Colonic mucosa (tissue), 4 donors: ENCODE measurements around the gene FBLN7. TPM values are rescaled to one million over a fixed set of nuclear protein-coding genes. Genes with fewer than 3 reads are reported as not detected.

Experiments used
- DNase-seq: peaks from one replicate; pipeline ENCODE4 v3.0.0-alpha.2; 2020
- H3K27ac ChIP-seq: fragments of 200-600 bp; one replicate; pipeline ENCODE4 v1.8.0; 2021
- H3K27me3 ChIP-seq: fragments of 200-600 bp; one replicate; pipeline ENCODE4 v1.8.0; 2021
- H3K36me3 ChIP-seq: fragments of 200-600 bp; one replicate; pipeline ENCODE4 v1.8.0; 2021
- H3K4me1 ChIP-seq: fragments of 200-600 bp; one replicate; pipeline ENCODE4 v1.8.0; 2021; ENCODE audit warnings: mild to moderate bottlenecking
- H3K4me3 ChIP-seq: fragments of 200-600 bp; one replicate; pipeline ENCODE4 v1.8.0; 2021
- H3K9ac ChIP-seq, 2 donors: one replicate each; pipeline ENCODE4 v1.7.0; 2013; ENCODE audit warnings: control low read depth in 2 of 2, low read depth in 2 of 2, low read length in 2 of 2
- H3K9me3 ChIP-seq: fragments of 200-600 bp; one replicate; pipeline ENCODE4 v1.8.0; 2021
- CTCF ChIP-seq: fragments of 200-600 bp; IDR thresholded peaks from one replicate; pipeline ENCODE4 v1.8.0; 2022; ENCODE audit warnings: antibody characterized with exemption, mild to moderate bottlenecking
- intact Hi-C: fragments of 100-400 bp; cut with DNase I; formaldehyde crosslinking; loops from one replicate; pipeline ENCODE4 v1.14.1; 2022
- total RNA-seq, 2 donors: library from RNA; stranded (reverse); fragmentation: NEBNext Ultra II Directional in 1 of 2; extraction: Animal tissue kit (Norgen Biotek cat#: 25700) in 1 of 2; gene quantifications; one replicate each; pipeline ENCODE4 v1.2.1, GENCODE V29; 2021
- donor health status: healthy.
- donor health status: DM: no; HTN: no; CAD: no.
- donor health status: DM: no; HTN: no; CAD: no.

Gene FBLN7
- total RNA-seq, 2 donors from 2014 or later, result 0.10 to 0.66 TPM

GRCh38 chr2:112174383-112174782 is 36.2 kb downstream of the FBLN7 start:
- no peak overlapping the region for H3K4me3 ChIP-seq
- no peak overlapping the region for H3K9ac ChIP-seq
- no peak overlapping the region for H3K27ac ChIP-seq
- intact Hi-C loops, result no loop called here
- no peak for TF ChIP-seq CTCF
- no peak for DNase-seq
- no peaks in the 10 kb centered on the region for H3K27me3 ChIP-seq
- no peaks in the 10 kb centered on the region for H3K36me3 ChIP-seq
- H3K4me1 ChIP-seq, result no peaks in the 10 kb centered on the region
- no peaks in the 10 kb centered on the region for H3K9me3 ChIP-seq

GRCh38 chr2:112175333-112175732 is 37.1 kb downstream of the FBLN7 start:
- Histone ChIP-seq H3K9me3 (no peaks in the 10 kb centered on the region), H3K36me3 (no peaks in the 10 kb centered on the region), H3K4me1 (no peaks in the 10 kb centered on the region), H3K4me3 (no peak overlapping the region), H3K9ac (no peak overlapping the region), H3K27ac (no peak overlapping the region), H3K27me3 (no peaks in the 10 kb centered on the region)
- no peak for DNase-seq
- no peak for TF ChIP-seq CTCF
- intact Hi-C loops, result no loop called here

- H3K4me1 ChIP-seq, result no peaks in the 10 kb centered on the region
- no peaks in the 10 kb centered on the region for H3K27me3 ChIP-seq
- no peak overlapping the region for H3K9ac ChIP-seq
- no peak overlapping the region for H3K4me3 ChIP-seq
- H3K36me3 ChIP-seq, result no peaks in the 10 kb centered on the region
- DNase-seq, result no peak
- intact Hi-C loops, result no loop called here
- TF ChIP-seq CTCF, result no peak
- no peak overlapping the region for H3K27ac ChIP-seq
- H3K9me3 ChIP-seq, result no peaks in the 10 kb centered on the region
Measured at GRCh38 chr2:112175958-112176573, 37.9 kb downstream of the FBLN7 start.

GRCh38 chr2:112181571-112182290 is 43.5 kb downstream of the FBLN7 start:
- intact Hi-C loops, result no loop called here
- Histone ChIP-seq H3K4me1 (no peaks in the 10 kb centered on the region), H3K9ac (no peak overlapping the region), H3K27me3 (peaks cover 8% of the 10 kb centered on the region), H3K9me3 (no peaks in the 10 kb centered on the region), H3K27ac (no peak overlapping the region), H3K36me3 (no peaks in the 10 kb centered on the region), H3K4me3 (no peak overlapping the region)
- no peak for TF ChIP-seq CTCF
- no peak for DNase-seq

GRCh38 chr2:112182581-112183034 is 44.4 kb downstream of the FBLN7 start:
- Histone ChIP-seq H3K4me3 (no peak overlapping the region), H3K27ac (no peak overlapping the region), H3K4me1 (no peaks in the 10 kb centered on the region), H3K9ac (no peak overlapping the region), H3K27me3 (peaks cover 8% of the 10 kb centered on the region), H3K9me3 (no peaks in the 10 kb centered on the region), H3K36me3 (no peaks in the 10 kb centered on the region)
- no peak for TF ChIP-seq CTCF
- DNase-seq, result no peak
- intact Hi-C loops, result no loop called here
